Measurements from ENCODE around the gene VILL. TPM values are rescaled to one million over a fixed set of nuclear protein-coding genes. Genes with fewer than 3 reads are reported as not detected.
A peak's percentile ranks its signal among the peaks of the same experiment; 100 is the strongest.

Gene VILL
- total and polyA plus RNA-seq, 10 of the 15 experiments (the other 5 are each of a cell fraction or from before 2014, with no cell fraction given): 0.15 to 5.4 (median 2.1) TPM; not detected in 1

DNA sequence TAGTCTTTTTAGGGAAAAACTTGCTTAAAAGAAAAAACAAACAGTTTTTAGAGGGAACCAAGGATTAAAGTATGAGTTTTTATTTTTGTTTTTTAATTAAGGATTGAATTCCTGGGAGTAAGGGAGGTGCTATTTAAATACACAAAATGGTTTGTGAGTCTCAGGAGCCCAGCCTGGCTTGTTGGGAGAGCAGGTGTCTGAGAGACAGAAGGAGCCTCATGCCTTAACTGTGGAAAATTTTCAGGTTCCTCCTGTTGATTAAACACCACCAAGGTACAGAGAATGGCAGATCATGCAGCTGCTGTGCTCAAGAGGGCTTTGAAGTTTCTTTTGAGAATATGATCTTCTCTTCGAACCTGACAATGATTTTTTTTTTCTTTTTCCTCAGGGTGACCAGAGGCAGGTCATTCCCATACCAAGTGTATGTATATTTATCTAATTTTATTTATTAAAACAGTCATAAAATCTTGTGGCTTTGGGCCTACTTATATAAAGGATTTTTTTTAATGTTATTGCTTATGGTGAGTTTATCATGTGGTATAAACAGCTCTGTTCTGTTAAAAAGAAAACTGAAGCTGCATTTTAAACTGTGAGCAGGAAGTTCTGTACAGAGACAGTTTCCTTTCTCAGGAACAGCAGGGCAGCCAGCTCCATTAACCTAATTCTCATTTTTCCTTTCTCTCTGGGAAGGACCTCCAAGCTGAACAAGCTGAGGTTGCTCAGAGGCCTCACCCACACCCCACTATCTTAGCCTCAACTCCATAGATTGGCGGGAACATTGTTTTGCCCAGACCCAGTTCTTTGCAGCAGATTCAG is 33.7 kb upstream of the VILL start:
- Histone ChIP-seq H3K4me2 (ENCODE audit: control insufficient read depth, insufficient read depth) (peak overlapping the region; percentile 57; the same call in 1 of the 2 replicates), H3K9me3 (replicated peaks; ENCODE audit: control insufficient read depth, insufficient read depth, low read length) (no peaks in the 10 kb centered on the region), H3K9ac (ENCODE audit: control insufficient read depth, insufficient read depth, low read length) (no peak overlapping the region), H2AFZ (ENCODE audit: control insufficient read depth, low read depth, low read length) (peak overlapping the region; percentile 82), H3K79me2 (ENCODE audit: control insufficient read depth, insufficient read depth, low read length) (no peaks in the 10 kb centered on the region), H3K36me3 (ENCODE audit: control insufficient read depth in 2 of 2, insufficient read depth in 2 of 2, low read length in 1 of 2) (no peaks in the 10 kb centered on the region), H3K4me1 (ENCODE audit: control insufficient read depth, insufficient read depth, low read length) (peaks cover 3% of the 10 kb centered on the region), H3K27ac (ENCODE audit: control insufficient read depth, insufficient read depth) (0 out of 2 replicates have a peak overlapping the region, but pooled peaks have one; percentile 8), H3K27me3 (replicated peaks in 1 of 2; ENCODE audit: control insufficient read depth in 2 of 2, insufficient read depth in 2 of 2, low read length in 1 of 2) (no peaks in the 10 kb centered on the region; a peak in 1 of 4 replicates), H3K4me3 (no peak overlapping the region), H4K20me1 (ENCODE audit: control insufficient read depth, insufficient read depth) (no peaks in the 10 kb centered on the region)
- DNase-seq (ENCODE audit: low read depth, low spot score) (no peak), FAIRE-seq (peak; percentile 31), ATAC-seq (no peak; the same call in 2 of the 3 replicates)
- no TSS peak for BruUV-seq (replicated peaks)
- in situ Hi-C loops (cut with MboI) (no loop called here), intact Hi-C loops (cut with micrococcal nuclease; ENCODE audit: unreplicated experiment) (no loop called here)
- TF ChIP-seq KAT2A (conservative IDR thresholded peaks at IDR 0.05; ENCODE audit: control insufficient read depth, low read depth, low read length) (no peak), CREM (IDR thresholded peaks at IDR 0.05; ENCODE audit: low read depth) (no peak), ZNF207 (IDR thresholded peaks at IDR 0.05; ENCODE audit: borderline replicate concordance) (no peak), SIN3A (IDR thresholded peaks at IDR 0.05; ENCODE audit: low read depth, low read length) (no peak), IKZF1 (conservative IDR thresholded peaks at IDR 0.05) (no peak), PAX5 (IDR thresholded peaks at IDR 0.05; ENCODE audit: borderline replicate concordance, low read depth, low read length) (no peak), KLF5 (IDR thresholded peaks at IDR 0.05; ENCODE audit: partially characterized antibody) (no peak), SREBF2 (IDR thresholded peaks at IDR 0.05; ENCODE audit: low read length) (no peak), SMAD1 (IDR thresholded peaks at IDR 0.05; ENCODE audit: low read depth, partially characterized antibody) (no peak)
- TF ChIP-seq, protein P1, sequence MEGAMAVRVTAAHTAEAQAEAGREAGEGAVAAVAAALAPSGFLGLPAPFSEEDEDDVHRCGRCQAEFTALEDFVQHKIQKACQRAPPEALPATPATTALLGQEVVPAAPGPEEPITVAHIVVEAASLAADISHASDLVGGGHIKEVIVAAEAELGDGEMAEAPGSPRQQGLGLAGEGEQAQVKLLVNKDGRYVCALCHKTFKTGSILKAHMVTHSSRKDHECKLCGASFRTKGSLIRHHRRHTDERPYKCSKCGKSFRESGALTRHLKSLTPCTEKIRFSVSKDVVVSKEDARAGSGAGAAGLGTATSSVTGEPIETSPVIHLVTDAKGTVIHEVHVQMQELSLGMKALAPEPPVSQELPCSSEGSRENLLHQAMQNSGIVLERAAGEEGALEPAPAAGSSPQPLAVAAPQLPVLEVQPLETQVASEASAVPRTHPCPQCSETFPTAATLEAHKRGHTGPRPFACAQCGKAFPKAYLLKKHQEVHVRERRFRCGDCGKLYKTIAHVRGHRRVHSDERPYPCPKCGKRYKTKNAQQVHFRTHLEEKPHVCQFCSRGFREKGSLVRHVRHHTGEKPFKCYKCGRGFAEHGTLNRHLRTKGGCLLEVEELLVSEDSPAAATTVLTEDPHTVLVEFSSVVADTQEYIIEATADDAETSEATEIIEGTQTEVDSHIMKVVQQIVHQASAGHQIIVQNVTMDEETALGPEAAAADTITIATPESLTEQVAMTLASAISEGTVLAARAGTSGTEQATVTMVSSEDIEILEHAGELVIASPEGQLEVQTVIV (IDR thresholded peaks at IDR 0.05; ENCODE audit: borderline replicate concordance, partially characterized antibody): no peak
- ChIA-PET POLR2A (no interaction called here), RAD21 (ENCODE audit: unreplicated experiment) (no interaction called here), CTCF (interaction anchor here (2.1 to 4.8 kb wide), 2 partner anchors 10 to 102 kb away, joined by 14 to 41 read pairs; no protein-coding TSS in a partner anchor), SMC1A (ENCODE audit: uncharacterized antibody, unreplicated experiment) (interaction anchor here (0.8 to 2.0 kb wide), 2 partner anchors 9 to 11 kb away, joined by 3 to 4 read pairs; no protein-coding TSS in a partner anchor)
- WGBS (ENCODE audit: insufficient coverage, insufficient replicate concordance, low lambda C conversion rate, missing lambda C conversion rate): 61% methylated on average over 2 of the region's 2 CpGs
